Measurements from ENCODE around the gene TLR7.

The TLR7 gene

GRCh38 chrX:12930150-12930549 lies 63.3 kb downstream of the TLR7 start:
- Histone ChIP-seq H3K4me2 (ENCODE audit: low read depth, low read length, poor library complexity, severe bottlenecking) (no peak overlapping the region), H3K9me3 (ENCODE audit: insufficient read depth, low read depth, low read length) (no peaks in the 10 kb centered on the region), H3K9ac (ENCODE audit: low read depth, low read length, poor library complexity, severe bottlenecking) (no peak overlapping the region), H3F3A (ENCODE audit: low read depth) (no peaks in the 10 kb centered on the region), H3K79me2 (ENCODE audit: insufficient read depth, low read length) (no peaks in the 10 kb centered on the region), H3K36me3 (ENCODE audit: insufficient read depth, low read length) (no peaks in the 10 kb centered on the region), H4K20me1 (ENCODE audit: insufficient read depth, low read length, poor library complexity, severe bottlenecking) (no peaks in the 10 kb centered on the region), H3K4me1 (ENCODE audit: insufficient read depth, low read length, poor library complexity, severe bottlenecking) (no peaks in the 10 kb centered on the region), H3K27me3 (ENCODE audit: insufficient read depth, low read length, poor library complexity, severe bottlenecking) (no peaks in the 10 kb centered on the region), H2AFZ (ENCODE audit: low read length) (no peak overlapping the region), H3K9me2 (replicated peaks; ENCODE audit: low read depth, low read length) (no peaks in the 10 kb centered on the region), H3K4me3 (ENCODE audit: low read length, poor library complexity, severe bottlenecking) (no peak overlapping the region)
- TF ChIP-seq EZH2phosphoT487 (IDR thresholded peaks at IDR 0.05; ENCODE audit: borderline replicate concordance): no peak
- no peak for TF ChIP-seq CTCF (conservative IDR thresholded peaks at IDR 0.05; ENCODE audit: low read length)

GRCh38 chrX:12932244-12932643 lies 65.4 kb downstream of the TLR7 start:
- no peaks in the 10 kb centered on the region for H3K36me3 ChIP-seq (ENCODE audit: insufficient read depth, low read length)
- H3K4me3 ChIP-seq (ENCODE audit: low read length, poor library complexity, severe bottlenecking): no peak overlapping the region
- H3K4me1 ChIP-seq (ENCODE audit: insufficient read depth, low read length, poor library complexity, severe bottlenecking): no peaks in the 10 kb centered on the region
- no peaks in the 10 kb centered on the region for H4K20me1 ChIP-seq (ENCODE audit: insufficient read depth, low read length, poor library complexity, severe bottlenecking)
- H3F3A ChIP-seq (ENCODE audit: low read depth): no peaks in the 10 kb centered on the region
- TF ChIP-seq CTCF (conservative IDR thresholded peaks at IDR 0.05; ENCODE audit: low read length) (no peak), EZH2phosphoT487 (IDR thresholded peaks at IDR 0.05; ENCODE audit: borderline replicate concordance) (no peak)
- H3K9ac ChIP-seq (ENCODE audit: low read depth, low read length, poor library complexity, severe bottlenecking): no peak overlapping the region
- H2AFZ ChIP-seq (ENCODE audit: low read length): no peak overlapping the region
- H3K9me3 ChIP-seq (ENCODE audit: insufficient read depth, low read depth, low read length): no peaks in the 10 kb centered on the region
- no peaks in the 10 kb centered on the region for H3K9me2 ChIP-seq (replicated peaks; ENCODE audit: low read depth, low read length)
- no peaks in the 10 kb centered on the region for H3K27me3 ChIP-seq (ENCODE audit: insufficient read depth, low read length, poor library complexity, severe bottlenecking)
- no peak overlapping the region for H3K4me2 ChIP-seq (ENCODE audit: low read depth, low read length, poor library complexity, severe bottlenecking)
- H3K79me2 ChIP-seq (ENCODE audit: insufficient read depth, low read length): no peaks in the 10 kb centered on the region

GRCh38 chrX:12934850-12935249 lies 68.0 kb downstream of the TLR7 start:
- Histone ChIP-seq H2AFZ (ENCODE audit: low read length) (no peak overlapping the region), H3K27me3 (ENCODE audit: insufficient read depth, low read length, poor library complexity, severe bottlenecking) (no peaks in the 10 kb centered on the region), H3K9ac (ENCODE audit: low read depth, low read length, poor library complexity, severe bottlenecking) (no peak overlapping the region), H4K20me1 (ENCODE audit: insufficient read depth, low read length, poor library complexity, severe bottlenecking) (no peaks in the 10 kb centered on the region), H3K9me3 (ENCODE audit: insufficient read depth, low read depth, low read length) (no peaks in the 10 kb centered on the region), H3K4me1 (ENCODE audit: insufficient read depth, low read length, poor library complexity, severe bottlenecking) (no peaks in the 10 kb centered on the region), H3K79me2 (ENCODE audit: insufficient read depth, low read length) (no peaks in the 10 kb centered on the region), H3K36me3 (ENCODE audit: insufficient read depth, low read length) (no peaks in the 10 kb centered on the region), H3K9me2 (replicated peaks; ENCODE audit: low read depth, low read length) (no peaks in the 10 kb centered on the region), H3K4me3 (ENCODE audit: low read length, poor library complexity, severe bottlenecking) (no peak overlapping the region), H3F3A (ENCODE audit: low read depth) (no peaks in the 10 kb centered on the region), H3K4me2 (ENCODE audit: low read depth, low read length, poor library complexity, severe bottlenecking) (no peak overlapping the region)
- TF ChIP-seq CTCF (conservative IDR thresholded peaks at IDR 0.05; ENCODE audit: low read length) (no peak), EZH2phosphoT487 (IDR thresholded peaks at IDR 0.05; ENCODE audit: borderline replicate concordance) (no peak)

Data from Loucy (cell line).